K562 (cell line): Measurements from ENCODE around the gene AGO3. TPM values are rescaled to one million over a fixed set of nuclear protein-coding genes. Genes with fewer than 3 reads are reported as not detected.

Source experiments
- BDP1 ChIP-seq: IDR thresholded peaks from 3 replicates; pipeline ENCODE4 v1.6.1; 2011; ENCODE audit not compliant: insufficient read length, insufficient read depth
- CBFA2T3 ChIP-seq: fragments of 450-650 bp; IDR thresholded peaks from 2 replicates; pipeline ENCODE4 v1.6.1; 2017
- NFXL1 ChIP-seq: fragments of 450-650 bp; formaldehyde crosslinking; IDR thresholded peaks from 2 replicates; pipeline ENCODE4 v1.4.0; 2021; ENCODE audit warnings: mild to moderate bottlenecking
- POU5F1 ChIP-seq: fragments of 150-350 bp; IDR thresholded peaks from 2 replicates; pipeline ENCODE4 v1.6.1; 2014; ENCODE audit warnings: borderline replicate concordance, low read length, low read depth, mild to moderate bottlenecking; ENCODE audit not compliant: partially characterized antibody
- REST ChIP-seq, 2 experiments: fragments of 450-650 bp; formaldehyde crosslinking in 1 of 2; IDR thresholded peaks; 2 replicates each; pipeline versions ENCODE4 v1.4.0 to v1.6.1; 2014 to 2020; ENCODE audit warnings: mild to moderate bottlenecking in 2 of 2, borderline replicate concordance in 1 of 2, low read depth in 1 of 2
- SMAD4 ChIP-seq: fragments of 250-450 bp; sonication (Bioruptor Pico); conservative IDR thresholded peaks from 2 replicates; pipeline ENCODE4 v1.8.0; 2021; ENCODE audit warnings: inconsistent platforms, mild to moderate bottlenecking, moderate library complexity
- ZBTB12 ChIP-seq: fragments of 250-450 bp; sonication (Bioruptor Pico); IDR thresholded peaks from 2 replicates; pipeline ENCODE4 v1.4.0; 2020
- ZKSCAN3 ChIP-seq: fragments of 250-450 bp; sonication (Bioruptor Pico); IDR thresholded peaks from 2 replicates; pipeline ENCODE4 v1.4.0; 2020
- ZNF12 ChIP-seq: sonication (generic); formaldehyde crosslinking; IDR thresholded peaks from 2 replicates; pipeline ENCODE4 v1.4.0; 2020; ENCODE audit warnings: mild to moderate bottlenecking, missing genetic modification reagents
- ZNF398 ChIP-seq: fragments of 250-450 bp; sonication (Bioruptor Pico); IDR thresholded peaks from 2 replicates; pipeline ENCODE4 v1.8.0; 2021; ENCODE audit warnings: moderate library complexity, mild to moderate bottlenecking, inconsistent platforms
- ZNF780A ChIP-seq: fragments of 250-450 bp; sonication (Bioruptor Pico); IDR thresholded peaks from 2 replicates; pipeline ENCODE4 v1.5.0; 2021; ENCODE audit warnings: mild to moderate bottlenecking
- ZSCAN29 ChIP-seq: fragments of 450-650 bp; IDR thresholded peaks from 2 replicates; pipeline ENCODE4 v1.6.1; 2017
- polyA plus RNA-seq, 8 experiments: library from polyadenylated mRNA; depleted of rRNA in 4 of 8; stranded (reverse) in 5 of 8; unstranded in 3 of 8; fragments of >200 nt; fragmentation: Nextera tagmentation in 2 of 8; fragmentation: Illumina TruSeq in 1 of 8; extraction: Ambion mirVana in 2 of 8; extraction: Trizol in 1 of 8; gene quantifications; 2 replicates each; pipeline versions ENCODE4 v1.2.1 to v1.2.3, GENCODE V29; 2011 to 2014; ENCODE audit warnings: inconsistent platforms in 1 of 8, missing spikeins in 1 of 8
- total RNA-seq, 7 experiments: library from RNA; depleted of rRNA in 6 of 7; stranded (reverse); fragments of >200 nt in 6 of 7; fragmentation: Illumina TruSeq in 2 of 7; extraction: Trizol in 2 of 7; gene quantifications; 2 replicates each; pipeline versions ENCODE4 v1.2.1 to v1.2.3, GENCODE V29; 2011 to 2021; ENCODE audit warnings: low replicate concordance in 1 of 7

The AGO3 gene
- total and polyA plus RNA-seq, 9 of the 15 experiments (the other 6 are each of a cell fraction or from before 2014, with no cell fraction given): 4.5 to 41.5 (median 22.7) TPM

GRCh38 chr1:36088577-36089392 lies 157.9 kb downstream of the AGO3 start, which contains the start of gene ADPRS (continued):
- TF ChIP-seq REST (IDR thresholded peaks at IDR 0.05; ENCODE audit: borderline replicate concordance) (no peak; the same call in 1 of the 2 replicates), REST (CRISPR knock-in tag; IDR thresholded peaks at IDR 0.05; ENCODE audit: low read depth) (peak; percentile 62), SMAD4 (CRISPR knock-in tag) (peak; percentile 88), ZNF780A (CRISPR knock-in tag) (no peak), POU5F1 (peak; percentile 52), NFXL1 (CRISPR knock-in tag) (no peak), BDP1 (no peak), ZBTB12 (CRISPR knock-in tag) (peak; percentile 95), ZNF12 (CRISPR knock-in tag) (peak; percentile 49; the same call in 1 of the 2 replicates), ZNF398 (CRISPR knock-in tag) (no peak), ZKSCAN3 (CRISPR knock-in tag) (no peak), CBFA2T3 (no peak), ZSCAN29 (peak; percentile 79; the same call in 1 of the 2 replicates)
